Measurements from ENCODE around the gene SHF. TPM values are rescaled to one million over a fixed set of nuclear protein-coding genes. Genes with fewer than 3 reads are reported as not detected.

SHF gene
- total RNA-seq, 4 donors from 2014 or later, result 5.8 to 20.6 (median 11.2) TPM

- Histone ChIP-seq H3K4me1 (no peaks in the 10 kb centered on the region), H3K9me3 (no peaks in the 10 kb centered on the region), H3K36me3 (no peaks in the 10 kb centered on the region), H3K27ac (no peak overlapping the region), H3K4me3 (no peak overlapping the region), H3K27me3 (no peaks in the 10 kb centered on the region)
- DNase-seq, result no peak
- no peak for TF ChIP-seq CTCF (IDR thresholded peaks at IDR 0.05)
- TF ChIP-seq POLR2A (IDR thresholded peaks at IDR 0.05), result no peak
Observed at GRCh38 chr15:45150481-45150880, 37.3 kb downstream of the SHF start.

GRCh38 chr15:45149060-45149459, 38.7 kb downstream of the SHF start:
- H3K27ac ChIP-seq, result no peak overlapping the region
- no peaks in the 10 kb centered on the region for H3K4me1 ChIP-seq
- H3K4me3 ChIP-seq, result no peak overlapping the region
- peak in 1 of 3 donors; percentile 10 for DNase-seq
- no peaks in the 10 kb centered on the region for H3K27me3 ChIP-seq
- H3K36me3 ChIP-seq, result no peaks in the 10 kb centered on the region
- H3K9me3 ChIP-seq, result no peaks in the 10 kb centered on the region
- TF ChIP-seq CTCF (IDR thresholded peaks at IDR 0.05), result no peak

- Histone ChIP-seq H3K36me3 (no peaks in the 10 kb centered on the region), H3K4me1 (no peaks in the 10 kb centered on the region), H3K27ac (no peak overlapping the region), H3K9me3 (no peaks in the 10 kb centered on the region), H3K27me3 (no peaks in the 10 kb centered on the region), H3K4me3 (no peak overlapping the region)
- TF ChIP-seq CTCF (IDR thresholded peaks at IDR 0.05) (no peak), POLR2A (IDR thresholded peaks at IDR 0.05) (no peak)
- DNase-seq, result peak in 1 of 3 donors; percentile 41
Observed at GRCh38 chr15:45148076-45149059, 39.4 kb downstream of the SHF start.

GRCh38 chr15:45147606-45148005, 40.2 kb downstream of the SHF start:
- no peak for TF ChIP-seq CTCF (IDR thresholded peaks at IDR 0.05)
- TF ChIP-seq POLR2A (IDR thresholded peaks at IDR 0.05), result no peak
- Histone ChIP-seq H3K27ac (no peak overlapping the region), H3K4me1 (no peaks in the 10 kb centered on the region), H3K9me3 (no peaks in the 10 kb centered on the region), H3K27me3 (no peaks in the 10 kb centered on the region), H3K36me3 (no peaks in the 10 kb centered on the region), H3K4me3 (no peak overlapping the region)
- no peak for DNase-seq

GRCh38 chr15:45146405-45146804, 41.4 kb downstream of the SHF start:
- Histone ChIP-seq H3K27me3 (no peaks in the 10 kb centered on the region), H3K36me3 (no peaks in the 10 kb centered on the region), H3K4me3 (no peak overlapping the region), H3K27ac (no peak overlapping the region), H3K9me3 (no peaks in the 10 kb centered on the region), H3K4me1 (no peaks in the 10 kb centered on the region)
- DNase-seq, result no peak
- TF ChIP-seq CTCF (IDR thresholded peaks at IDR 0.05) (no peak), POLR2A (IDR thresholded peaks at IDR 0.05) (no peak)
